ENCODE measurements around the gene SCG5.
"Not testable (repeated sequence)": the region's sequence is repeated elsewhere in the genome, so short reads cannot be mapped to it uniquely, and the experiment has no call there.

GRCh38 chr15:32609518-32609917 is 32.0 kb upstream of the SCG5 start:
- TF ChIP-seq CTCF (conservative IDR thresholded peaks at IDR 0.05 in 1 of 2, IDR thresholded peaks at IDR 0.05 in 1 of 2; ENCODE audit: extremely low read depth in 1 of 2, insufficient read depth in 1 of 2, low read depth in 1 of 2, low read length in 2 of 2); EZH2 (IDR thresholded peaks at IDR 0.05; ENCODE audit: borderline replicate concordance, low read length): not testable (repeated sequence)

Data from mammary epithelial cell (primary cell).